22Rv1 (cell line): Measurements from ENCODE around the gene RFWD3.

ENCODE experiments used
- H3K27ac ChIP-seq: fragments of 450-650 bp; 2 replicates; pipeline ENCODE4 v1.5.1; 2017
- CTCF ChIP-seq: fragments of 450-650 bp; IDR thresholded peaks from 2 replicates; pipeline ENCODE4 v1.5.1; 2017; ENCODE audit warnings: mild to moderate bottlenecking
- ZFX ChIP-seq: fragments of 450-650 bp; IDR thresholded peaks from 2 replicates; pipeline ENCODE4 v1.6.1; 2017; ENCODE audit warnings: antibody characterized with exemption, borderline replicate concordance

RFWD3 gene

GRCh38 chr16:74592847-74593246, 73.8 kb downstream of the RFWD3 start:
- TF ChIP-seq CTCF (no peak), ZFX (no peak)
- H3K27ac ChIP-seq = no peak overlapping the region

- no peak overlapping the region for H3K27ac ChIP-seq
- TF ChIP-seq CTCF (no peak), ZFX (no peak)
These were observed 74.6 kb downstream of the RFWD3 start for GRCh38 chr16:74591876-74592650.

GRCh38 chr16:74586948-74587347, 79.7 kb downstream of the RFWD3 start:
- no peak overlapping the region for H3K27ac ChIP-seq
- no peak for TF ChIP-seq ZFX
- TF ChIP-seq CTCF = no peak

GRCh38 chr16:74585846-74586443, 80.7 kb downstream of the RFWD3 start:
- no peak overlapping the region for H3K27ac ChIP-seq
- TF ChIP-seq CTCF = no peak
- TF ChIP-seq ZFX = no peak

- TF ChIP-seq ZFX = no peak
- TF ChIP-seq CTCF = no peak
- H3K27ac ChIP-seq = no peak overlapping the region
These were observed 82.6 kb downstream of the RFWD3 start for GRCh38 chr16:74583926-74584666.

GRCh38 chr16:74582970-74583369, 83.7 kb downstream of the RFWD3 start:
- no peak overlapping the region for H3K27ac ChIP-seq
- TF ChIP-seq ZFX (no peak), CTCF (no peak)

- no peak for TF ChIP-seq CTCF
- no peak for TF ChIP-seq ZFX
- H3K27ac ChIP-seq = no peak overlapping the region
These were observed 85.8 kb downstream of the RFWD3 start for GRCh38 chr16:74580833-74581232.
